SK-N-SH treated with all-trans-retinoic acid at 6 μM for 48 hours (cell line): ENCODE results near the gene MPC1.

Experiments
- POU6F1 ChIP-seq: fragments of 250-450 bp; sonication (Bioruptor Pico); IDR thresholded peaks from 2 replicates; pipeline ENCODE4 v1.8.0; 2021; ENCODE audit warnings: low read depth, mild to moderate bottlenecking, moderate library complexity, borderline replicate concordance
- PPARA ChIP-seq: fragments of 250-450 bp; sonication (Bioruptor Pico); IDR thresholded peaks from 2 replicates; pipeline ENCODE4 v1.5.0; 2020; ENCODE audit warnings: mild to moderate bottlenecking, borderline replicate concordance
- ZFP3 ChIP-seq: fragments of 250-450 bp; sonication (Bioruptor Pico); IDR thresholded peaks from 2 replicates; pipeline ENCODE4 v1.5.0; 2020; ENCODE audit warnings: mild to moderate bottlenecking, moderate library complexity

DNA sequence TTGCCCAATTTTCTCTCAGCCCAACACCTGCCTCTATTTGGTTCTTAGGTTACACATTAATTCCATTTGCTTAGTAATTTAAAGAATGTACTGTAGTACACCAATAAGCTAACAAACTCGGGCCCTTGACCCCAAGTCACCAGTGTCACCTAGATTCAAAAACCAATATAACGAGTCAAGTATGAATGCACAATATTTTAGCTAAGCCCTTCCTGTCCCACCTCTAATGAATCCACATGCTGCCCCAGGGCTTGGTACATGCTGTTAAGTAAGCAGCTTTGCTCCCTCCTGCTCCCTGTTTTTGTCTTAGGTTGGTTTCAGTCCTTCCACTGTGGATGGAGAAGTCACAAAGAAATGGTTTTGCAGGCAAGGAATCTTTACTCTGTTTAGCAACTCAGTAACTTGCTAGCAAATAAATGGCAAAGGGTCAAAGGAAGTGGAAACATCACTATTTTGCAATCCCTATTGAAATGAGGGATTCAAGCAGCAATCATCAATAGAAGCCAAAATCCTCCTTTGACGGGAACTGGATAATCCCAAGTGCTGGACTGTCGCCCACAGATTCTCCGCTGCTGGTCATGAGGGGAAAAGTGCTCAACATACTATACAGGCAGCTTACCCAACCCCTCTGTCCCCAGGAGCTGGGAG lies 5.0 kb upstream of the MPC1 start:
- TF ChIP-seq PPARA, result no peak
- TF ChIP-seq POU6F1 (CRISPR knock-in tag), result no peak
- no peak for TF ChIP-seq ZFP3 (CRISPR knock-in tag)
